H1 (cell line): ENCODE results near the gene ANXA6. TPM values are rescaled to one million over a fixed set of nuclear protein-coding genes. Genes with fewer than 3 reads are reported as not detected.

Experiments
- CTCF ChIA-PET: fragments of 300-600 bp; sonication (Branson Sonifier 250); formaldehyde crosslinking; loops from one replicate; lab custom pipeline; 2021; ENCODE audit not compliant: partially characterized antibody; lab: Charles Lee
- POLR2A ChIA-PET: fragments of 300-600 bp; sonication (Branson Sonifier 250); formaldehyde crosslinking; loops from one replicate; lab custom pipeline; 2021; ENCODE audit warnings: inconsistent platforms; ENCODE audit not compliant: partially characterized antibody; lab: Charles Lee
- DNase-seq, 2 experiments: peaks; one replicate each; pipeline versions ENCODE4 v3.0.0 to v3.0.0-alpha.2; 2010 to 2022; ENCODE audit warnings: low spot score in 2 of 2, low read depth in 1 of 2, mixed read lengths in 1 of 2
- FAIRE-seq: peaks from 2 replicates; lab custom pipeline; 2011; peaks lifted over from hg19 to GRCh38; lab: Jason Lieb, UNC
- H2AFZ ChIP-seq: 2 replicates; pipeline ENCODE4 v1.8.1; 2012; ENCODE audit warnings: low read length, inconsistent platforms
- H2AK5ac ChIP-seq: 2 replicates; pipeline ENCODE4 v1.6.1; 2013; ENCODE audit warnings: low read depth, low read length
- H2BK120ac ChIP-seq: replicated peaks from 2 replicates; pipeline ENCODE3; 2013; ENCODE audit warnings: low read depth, low read length, inconsistent platforms
- H2BK12ac ChIP-seq: 2 replicates; pipeline ENCODE4 v1.6.1; 2013; ENCODE audit warnings: low read depth, low read length
- H2BK15ac ChIP-seq: 2 replicates; pipeline ENCODE4 v1.6.1; 2013; ENCODE audit warnings: low read length
- H2BK20ac ChIP-seq: 2 replicates; pipeline ENCODE4 v1.6.1; 2013; ENCODE audit warnings: low read length
- H2BK5ac ChIP-seq: 2 replicates; pipeline ENCODE4 v1.6.1; 2013; ENCODE audit warnings: low read depth, low read length
- H3K14ac ChIP-seq: 2 replicates; pipeline ENCODE4 v1.6.1; 2013; ENCODE audit warnings: inconsistent platforms; ENCODE audit not compliant: insufficient read length
- H3K18ac ChIP-seq: 2 replicates; pipeline ENCODE4 v1.6.1; 2013; ENCODE audit warnings: low read length; ENCODE audit errors: extremely low read depth
- H3K23ac ChIP-seq: 2 replicates; pipeline ENCODE4 v1.6.1; 2013; ENCODE audit warnings: inconsistent platforms; ENCODE audit not compliant: insufficient read length
- H3K23me2 ChIP-seq: 2 replicates; pipeline ENCODE4 v1.6.1; 2013; ENCODE audit warnings: low read depth, low read length
- H3K27ac ChIP-seq: 2 replicates; pipeline ENCODE4 v1.6.1; 2011; ENCODE audit warnings: low read depth, low read length, inconsistent platforms
- H3K27me3 ChIP-seq, 4 experiments: replicated peaks in 1 of 4; 1 replicate in 1 of 4; 2 replicates in 3 of 4; pipeline versions ENCODE4 v1.6.1 to v1.8.1; 2011 to 2013; ENCODE audit warnings: low read length in 3 of 4, mild to moderate bottlenecking in 3 of 4, inconsistent platforms in 2 of 4, mixed read lengths in 2 of 4, moderate library complexity in 1 of 4; ENCODE audit not compliant: control insufficient read depth in 3 of 4, insufficient read depth in 3 of 4; ENCODE audit errors: extremely low read depth in 1 of 4
- H3K36me3 ChIP-seq, 4 experiments: 2 replicates each; pipeline versions ENCODE4 v1.6.1 to v1.8.1; 2011 to 2013; ENCODE audit warnings: mild to moderate bottlenecking in 4 of 4, low read length in 3 of 4, moderate library complexity in 2 of 4, control low read depth in 1 of 4, inconsistent platforms in 1 of 4; ENCODE audit not compliant: insufficient read depth in 4 of 4, control insufficient read depth in 2 of 4
- H3K4ac ChIP-seq: replicated peaks from 2 replicates; pipeline ENCODE3; 2013; ENCODE audit warnings: low read length, low read depth, mixed read lengths, inconsistent platforms; ENCODE audit not compliant: insufficient read length
- H3K4me1 ChIP-seq, 4 experiments: replicated peaks in 1 of 4; 1 replicate in 1 of 4; 2 replicates in 3 of 4; pipeline versions ENCODE4 v1.6.1 to v1.8.1; 2011 to 2013; ENCODE audit warnings: low read length in 3 of 4, inconsistent platforms in 2 of 4, mixed read lengths in 1 of 4; ENCODE audit not compliant: insufficient read depth in 4 of 4, control insufficient read depth in 3 of 4
- H3K4me2 ChIP-seq, 2 experiments: 2 replicates each; pipeline versions ENCODE4 v1.6.1 to v1.8.1; 2011 to 2013; ENCODE audit warnings: low read depth in 2 of 2, low read length in 2 of 2, control low read depth in 1 of 2, inconsistent platforms in 1 of 2, mild to moderate bottlenecking in 1 of 2; ENCODE audit not compliant: insufficient read depth in 1 of 2
- H3K4me3 ChIP-seq, 4 experiments: fragments of 200-600, 300-600 bp in 1 of 4; sonication (generic), shearing (Covaris generic), sonication (Bioruptor Twin) in 1 of 4; 2 replicates each; pipeline versions ENCODE4 v1.5.1 to v1.8.1; 2011 to 2016; ENCODE audit warnings: low read length in 4 of 4, low read depth in 3 of 4, control low read depth in 2 of 4, inconsistent platforms in 2 of 4, mild to moderate bottlenecking in 2 of 4, mixed read lengths in 1 of 4, moderate library complexity in 1 of 4; ENCODE audit not compliant: insufficient read depth in 2 of 4; ENCODE audit errors: extremely low read depth in 1 of 4
- H3K56ac ChIP-seq: replicated peaks from 2 replicates; pipeline ENCODE3; 2013; ENCODE audit warnings: low read depth, mild to moderate bottlenecking, mixed read lengths, low read length, inconsistent platforms; ENCODE audit not compliant: insufficient read length
- H3K79me1 ChIP-seq: 2 replicates; pipeline ENCODE4 v1.6.1; 2013; ENCODE audit warnings: low read depth, low read length, control low read depth
- H3K79me2 ChIP-seq, 2 experiments: 2 replicates each; pipeline versions ENCODE4 v1.6.1 to v1.8.1; 2012 to 2013; ENCODE audit warnings: low read length in 2 of 2, mild to moderate bottlenecking in 2 of 2, inconsistent platforms in 1 of 2; ENCODE audit not compliant: insufficient read depth in 2 of 2, control insufficient read depth in 1 of 2
- H3K9ac ChIP-seq, 4 experiments: replicated peaks in 1 of 4; 1 replicate in 1 of 4; 2 replicates in 3 of 4; pipeline versions ENCODE4 v1.6.1 to v1.8.1; 2011 to 2013; ENCODE audit warnings: low read depth in 3 of 4, low read length in 3 of 4, control low read depth in 2 of 4, mild to moderate bottlenecking in 2 of 4, moderate library complexity in 2 of 4, inconsistent platforms in 1 of 4; ENCODE audit errors: extremely low read depth in 1 of 4
- H3K9me3 ChIP-seq, 2 experiments: 2 replicates each; pipeline versions ENCODE4 v1.6.1 to v1.8.1; 2012 to 2013; ENCODE audit warnings: mild to moderate bottlenecking in 2 of 2, moderate library complexity in 2 of 2, control low read depth in 1 of 2, inconsistent platforms in 1 of 2, low read depth in 1 of 2, low read length in 1 of 2, mixed read lengths in 1 of 2; ENCODE audit not compliant: insufficient read depth in 2 of 2
- H4K20me1 ChIP-seq, 2 experiments: replicated peaks in 1 of 2; 2 replicates each; pipeline versions ENCODE3 to v1.8.1; 2011 to 2013; ENCODE audit warnings: inconsistent platforms in 2 of 2, low read length in 2 of 2, mild to moderate bottlenecking in 1 of 2; ENCODE audit not compliant: insufficient read depth in 2 of 2, control insufficient read depth in 1 of 2
- H4K5ac ChIP-seq: 2 replicates; pipeline ENCODE4 v1.6.1; 2013; ENCODE audit warnings: low read length, low read depth, mixed read lengths, inconsistent platforms; ENCODE audit not compliant: insufficient read length
- H4K8ac ChIP-seq: 2 replicates; pipeline ENCODE4 v1.8.0; 2013; ENCODE audit warnings: mild to moderate bottlenecking, moderate library complexity, low read length, inconsistent platforms; ENCODE audit not compliant: insufficient read depth; ENCODE audit errors: extremely low read depth
- H4K91ac ChIP-seq: replicated peaks from 2 replicates; pipeline ENCODE3; 2013; ENCODE audit warnings: low read length, mixed read lengths, inconsistent platforms; ENCODE audit not compliant: insufficient read length
- BRCA1 ChIP-seq: IDR thresholded peaks from 2 replicates; pipeline ENCODE4 v1.6.1; 2012; ENCODE audit warnings: low read depth, low read length, improper control_type of control experiment
- CBX5 ChIP-seq: fragments of 300-800, 300-1000 bp; sonication (generic); IDR thresholded peaks from 2 replicates; pipeline ENCODE4 v1.7.1; 2016; ENCODE audit warnings: antibody characterized with exemption, low read length, low read depth
- EGR1 ChIP-seq: IDR thresholded peaks from 2 replicates; pipeline ENCODE4 v1.6.1; 2011; ENCODE audit warnings: low read depth, low read length, borderline replicate concordance
- FOSL1 ChIP-seq: IDR thresholded peaks from 2 replicates; pipeline ENCODE4 v1.6.1; 2011; ENCODE audit warnings: mild to moderate bottlenecking, low read depth, low read length, moderate library complexity; ENCODE audit not compliant: insufficient read depth
- JUN ChIP-seq: IDR thresholded peaks from 2 replicates; pipeline ENCODE4 v1.6.1; 2011; ENCODE audit warnings: low read depth, mild to moderate bottlenecking, improper control_type of control experiment, low read length
- JUND ChIP-seq: IDR thresholded peaks from 2 replicates; pipeline ENCODE4 v1.6.1; 2011; ENCODE audit warnings: mild to moderate bottlenecking, improper control_type of control experiment, low read length
- KDM4A ChIP-seq: IDR thresholded peaks from one replicate; pipeline ENCODE4 v1.7.1; 2012; ENCODE audit warnings: low read depth, mild to moderate bottlenecking, moderate library complexity, low read length, inconsistent platforms; ENCODE audit not compliant: severe bottlenecking
- NRF1 ChIP-seq: IDR thresholded peaks from 2 replicates; pipeline ENCODE4 v1.6.1; 2011; ENCODE audit warnings: mild to moderate bottlenecking, low read depth, low read length, improper control_type of control experiment
- SIRT6 ChIP-seq: IDR thresholded peaks from one replicate; pipeline ENCODE4 v1.7.1; 2012; ENCODE audit warnings: low read length, inconsistent platforms
- SP1 ChIP-seq: IDR thresholded peaks from 2 replicates; pipeline ENCODE4 v1.6.1; 2011; ENCODE audit warnings: low read depth, low read length
- SP2 ChIP-seq: IDR thresholded peaks from 2 replicates; pipeline ENCODE4 v1.6.1; 2012; ENCODE audit warnings: mild to moderate bottlenecking, low read length, inconsistent platforms
- SP4 ChIP-seq: IDR thresholded peaks from 2 replicates; pipeline ENCODE4 v1.6.1; 2012; ENCODE audit warnings: low read length, inconsistent platforms
- TAF7 ChIP-seq: optimal IDR thresholded peaks from 2 replicates; pipeline ENCODE3; 2011; ENCODE audit warnings: low read depth, mild to moderate bottlenecking, inconsistent platforms, low read length, moderate library complexity, borderline replicate concordance
- TBP ChIP-seq: IDR thresholded peaks from 2 replicates; pipeline ENCODE4 v1.6.1; 2011; ENCODE audit warnings: low read depth, low read length, improper control_type of control experiment
- TCF12 ChIP-seq: IDR thresholded peaks from 2 replicates; pipeline ENCODE4 v1.6.1; 2011; ENCODE audit warnings: low read depth, mild to moderate bottlenecking, low read length
- TEAD4 ChIP-seq: IDR thresholded peaks from 2 replicates; pipeline ENCODE4 v1.6.1; 2012; ENCODE audit warnings: low read depth, low read length, inconsistent platforms, mixed read lengths
- WGBS, 2 experiments: shearing (Covaris generic) in 1 of 2; methylation state at CpG; one replicate each; pipeline versions ENCODE4 v1.1.6 to v1.1.7; 2013 to 2015; ENCODE audit warnings: low lambda C conversion rate in 2 of 2, mixed read lengths in 2 of 2, inconsistent platforms in 1 of 2, low coverage in 1 of 2, missing lambda C conversion rate in 1 of 2; ENCODE audit not compliant: insufficient replicate concordance in 2 of 2, insufficient coverage in 1 of 2, insufficient read length in 1 of 2; ENCODE audit errors: extremely low coverage in 1 of 2, missing lambda C conversion rate in 1 of 2; 5-methylcytosine and 5-hydroxymethylcytosine counted together
- polyA plus RNA-seq, 7 experiments: library from polyadenylated mRNA; depleted of rRNA in 3 of 7; stranded (reverse) in 5 of 7; unstranded in 2 of 7; fragments of >200 nt in 5 of 7; fragments of 200-250 nt in 2 of 7; gene quantifications; 1 replicate in 5 of 7; 2 replicates in 1 of 7; 4 replicates in 1 of 7; pipeline versions ENCODE4 v1.2.1 to v1.2.3, GENCODE V29; 2011 to 2013; ENCODE audit warnings: missing spikeins in 2 of 7, mixed read lengths in 2 of 7
- total RNA-seq: library from RNA; stranded (reverse); fragmentation: NEBNext Ultra II Directional; extraction: Animal tissue kit (Norgen Biotek cat#: 25700); gene quantifications from 2 replicates; pipeline ENCODE4 v1.2.1, GENCODE V29; 2021

The ANXA6 gene
- total and polyA plus RNA-seq, 2 of the 8 experiments (the other 6 are each of a cell fraction or from before 2014, with no cell fraction given) = 61.3 to 78.6 TPM

DNA sequence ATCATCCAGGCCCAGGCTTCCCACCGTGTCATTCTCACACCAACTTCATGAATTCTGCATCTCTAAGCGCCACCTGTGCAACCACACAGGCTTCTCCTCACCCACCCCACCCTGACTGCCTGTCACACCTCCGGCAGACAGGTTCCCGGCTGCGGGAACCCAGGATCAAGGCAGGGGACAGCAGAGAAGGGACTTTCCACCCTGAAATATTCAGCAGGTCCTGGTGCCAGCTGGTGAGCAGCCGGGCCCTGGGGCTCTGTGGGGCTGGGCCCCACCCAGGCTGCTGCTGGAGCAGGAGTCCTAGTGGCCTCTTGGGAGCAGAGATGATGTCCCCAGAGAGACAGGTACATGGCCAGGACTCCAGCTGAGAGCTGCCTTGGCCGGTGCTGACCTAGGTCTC is 12.7 kb downstream of the ANXA6 start:
- Histone ChIP-seq H2AFZ (no peak overlapping the region), H3K18ac (no peak overlapping the region), H4K20me1 (peaks cover 0 to 2% of the 10 kb centered on the region in 2 experiments), H2AK5ac (no peak overlapping the region), H3K9ac (no peak overlapping the region), H4K91ac (no peak overlapping the region), H3K4me3 (no peak overlapping the region)
- no peak for TF ChIP-seq KDM4A
- no peak for TF ChIP-seq BRCA1
- no peak for TF ChIP-seq TCF12
- no peak for TF ChIP-seq SP4
- no peak for TF ChIP-seq EGR1
- no peak for TF ChIP-seq SP1
- TF ChIP-seq SP2 = no peak
- TF ChIP-seq SIRT6 = no peak
- TF ChIP-seq TEAD4 = no peak
- TF ChIP-seq TAF7 = no peak
- no peak for TF ChIP-seq FOSL1
- no peak for TF ChIP-seq TBP
- TF ChIP-seq NRF1 = no peak
- no peak for TF ChIP-seq JUND
- no peak for TF ChIP-seq CBX5
- no peak for TF ChIP-seq JUN
- TF ChIP-seq, all 59 proteins: peak for 0
- CTCF ChIA-PET = interaction anchor here (0.8 to 39.8 kb wide), 11 partner anchors 11 to 470 kb away, joined by 3 to 810 read pairs (median 4); partner anchors contain the start of gene ANXA6
- WGBS, 2 experiments = 86% methylated on average over 7 of the region's 7 CpGs; no CpG with 5 or more reads in 1 of the 2 experiments
- Histone ChIP-seq H2BK15ac (no peak overlapping the region), H2BK120ac (no peak overlapping the region), H3K79me1 (peaks cover 2% of the 10 kb centered on the region), H2BK5ac (no peak overlapping the region), H3K14ac (no peak overlapping the region), H4K5ac (no peak overlapping the region), H2BK12ac (no peak overlapping the region), H4K8ac (no peak overlapping the region), H3K56ac (no peak overlapping the region), H3K27ac (no peak overlapping the region), H3K79me2 (no peaks in the 10 kb centered on the region), H3K4me1 (peaks cover 0 to 12% (median 7%) of the 10 kb centered on the region in 4 experiments; a peak in 5 of 7 replicates), H3K23ac (no peak overlapping the region), H3K9me3 (no peaks in the 10 kb centered on the region), H3K36me3 (peaks cover 0 to 3% (median 0%) of the 10 kb centered on the region in 4 experiments; a peak in 1 of 8 replicates), H3K27me3 (no peaks in the 10 kb centered on the region; a peak in 1 of 7 replicates), H3K4me2 (no peak overlapping the region), H3K23me2 (no peaks in the 10 kb centered on the region), H3K4ac (no peak overlapping the region), H2BK20ac (no peak overlapping the region)
- FAIRE-seq (no peak), DNase-seq (no peak)
- POLR2A ChIA-PET = interaction anchor here (1.2 to 1.5 kb wide), 2 partner anchors 15 to 23 kb away, joined by 3 read pairs; no protein-coding TSS in a partner anchor
